ENCODE measurements around the gene PAX7.

DNA sequence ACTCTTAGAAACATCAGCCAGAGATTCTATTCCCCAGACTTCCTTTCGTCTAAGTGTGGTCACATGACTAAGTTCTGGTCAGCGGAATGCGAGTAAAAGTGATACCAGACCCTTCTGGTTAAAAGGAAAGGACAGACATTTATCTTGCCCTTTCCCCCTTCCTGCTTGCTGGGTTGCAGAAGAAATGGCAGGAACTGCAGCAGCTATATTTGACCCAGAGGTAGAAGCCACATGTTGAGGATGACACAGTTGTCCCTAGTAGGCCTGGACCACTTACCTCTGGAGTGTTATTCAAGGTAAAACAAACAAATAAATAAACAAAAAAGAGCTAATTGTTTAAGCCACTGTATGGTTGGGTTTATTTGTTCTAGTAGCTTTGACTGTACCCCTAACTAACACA, 155.5 kb downstream of the PAX7 start:
- no peak for TF ChIP-seq POLR2A (IDR thresholded peaks at IDR 0.05; ENCODE audit: low read length)
- TF ChIP-seq GATA1 (IDR thresholded peaks at IDR 0.05; ENCODE audit: low read depth, low read length): no peak

Measured in erythroblast (primary cell).